ENCODE data around the gene SDK1.

DNA sequence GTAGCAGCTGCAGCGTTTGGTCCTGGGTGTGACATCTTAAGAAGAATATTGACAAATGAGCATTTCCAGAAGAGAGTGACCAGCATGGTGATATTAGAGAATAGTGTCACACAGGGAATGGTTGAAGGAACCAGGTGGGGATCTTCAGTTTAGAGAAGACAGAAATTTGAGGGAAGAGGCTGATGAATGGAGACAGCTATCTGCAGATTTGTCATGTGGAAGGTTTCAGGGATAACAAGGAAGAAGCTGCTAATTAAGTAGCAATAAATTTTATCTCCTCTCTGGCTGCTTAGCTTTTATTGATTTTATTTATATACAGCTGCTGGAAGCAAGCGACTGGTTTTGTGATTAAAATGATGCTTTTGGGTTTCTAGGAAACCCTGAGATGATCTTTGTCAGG is 26.0 kb downstream of the SDK1 start:
- TF ChIP-seq TARDBP (IDR thresholded peaks at IDR 0.05) (no peak), BHLHE40 (IDR thresholded peaks at IDR 0.05; ENCODE audit: borderline replicate concordance) (no peak)
